Endodermal cell (in vitro differentiated cells): ENCODE data around the gene CRYBG3. TPM values are rescaled to one million over a fixed set of nuclear protein-coding genes. Genes with fewer than 3 reads are reported as not detected.

ENCODE experiments used
- DNase-seq: peaks from one replicate; pipeline ENCODE4 v3.0.0-alpha.2; 2017
- H3K27ac ChIP-seq: 2 replicates; pipeline ENCODE4 v1.5.1; 2013; ENCODE audit warnings: mild to moderate bottlenecking, low read depth, low read length, moderate library complexity
- H3K27me3 ChIP-seq: 2 replicates; pipeline ENCODE4 v1.6.1; 2013; ENCODE audit warnings: mild to moderate bottlenecking, low read length, moderate library complexity; ENCODE audit not compliant: insufficient read depth, control insufficient read depth, poor library complexity, severe bottlenecking
- H3K36me3 ChIP-seq: 2 replicates; pipeline ENCODE4 v1.7.0; 2013; ENCODE audit warnings: mild to moderate bottlenecking, low read length, moderate library complexity; ENCODE audit not compliant: control insufficient read depth, insufficient read depth
- H3K4me1 ChIP-seq: one replicate; pipeline ENCODE4 v1.7.0; 2013; ENCODE audit warnings: low read length; ENCODE audit not compliant: control insufficient read depth, insufficient read depth
- H3K4me3 ChIP-seq: 2 replicates; pipeline ENCODE4 v1.5.1; 2013; ENCODE audit warnings: mild to moderate bottlenecking, low read length, moderate library complexity
- H3K9ac ChIP-seq: 2 replicates; pipeline ENCODE4 v1.6.1; 2013; ENCODE audit warnings: mild to moderate bottlenecking, low read length, moderate library complexity; ENCODE audit not compliant: poor library complexity, severe bottlenecking; ENCODE audit errors: extremely low read depth
- H3K9me3 ChIP-seq: 2 replicates; pipeline ENCODE4 v1.6.1; 2013; ENCODE audit warnings: mild to moderate bottlenecking, low read length, moderate library complexity; ENCODE audit not compliant: control insufficient read depth
- H3K27ac Mint-ChIP-seq: 2 replicates; pipeline ENCODE4 v1.8.0; 2020; ENCODE audit warnings: mixed read lengths
- H3K27me3 Mint-ChIP-seq: 2 replicates; pipeline ENCODE4 v1.8.0; 2021; ENCODE audit warnings: mild to moderate bottlenecking, mixed read lengths; ENCODE audit not compliant: insufficient read depth
- H3K36me3 Mint-ChIP-seq: 2 replicates; pipeline ENCODE4 v1.8.0; 2020; ENCODE audit warnings: low read depth, mixed read lengths
- H3K4me1 Mint-ChIP-seq: 2 replicates; pipeline ENCODE4 v1.8.0; 2020; ENCODE audit warnings: mixed read lengths
- H3K4me3 Mint-ChIP-seq: 2 replicates; pipeline ENCODE4 v1.8.0; 2020; ENCODE audit warnings: mild to moderate bottlenecking, moderate library complexity, mixed read lengths
- H3K9me3 Mint-ChIP-seq: 2 replicates; pipeline ENCODE4 v1.8.0; 2020; ENCODE audit warnings: mild to moderate bottlenecking, mixed read lengths
- WGBS, 2 experiments: methylation state at CpG; one replicate each; pipeline versions ENCODE4 v1.1.5 to v1.1.7; 2013; ENCODE audit warnings: missing lambda C conversion rate in 2 of 2, mixed read lengths in 1 of 2; ENCODE audit not compliant: insufficient coverage in 1 of 2, insufficient read length in 1 of 2; 5-methylcytosine and 5-hydroxymethylcytosine counted together
- total RNA-seq, 2 donors: library from RNA; stranded (reverse); fragmentation: NEBNext Ultra II Directional in 1 of 2; extraction: Animal tissue kit (Norgen Biotek cat#: 25700) in 1 of 2; gene quantifications; 2 replicates in 1 of 2; 3 replicates in 1 of 2; pipeline ENCODE4 v1.2.1, GENCODE V29; 2021
- TF ChIP-seq, protein P1 (sequence below): fragments of 200-600 bp; sonication (generic); conservative IDR thresholded peaks from 2 replicates; pipeline ENCODE4 v1.5.0; 2021; ENCODE audit warnings: antibody characterized with exemption, mild to moderate bottlenecking

CRYBG3 gene
- total RNA-seq, 2 donors from 2014 or later: 9.7 to 10.8 TPM

DNA sequence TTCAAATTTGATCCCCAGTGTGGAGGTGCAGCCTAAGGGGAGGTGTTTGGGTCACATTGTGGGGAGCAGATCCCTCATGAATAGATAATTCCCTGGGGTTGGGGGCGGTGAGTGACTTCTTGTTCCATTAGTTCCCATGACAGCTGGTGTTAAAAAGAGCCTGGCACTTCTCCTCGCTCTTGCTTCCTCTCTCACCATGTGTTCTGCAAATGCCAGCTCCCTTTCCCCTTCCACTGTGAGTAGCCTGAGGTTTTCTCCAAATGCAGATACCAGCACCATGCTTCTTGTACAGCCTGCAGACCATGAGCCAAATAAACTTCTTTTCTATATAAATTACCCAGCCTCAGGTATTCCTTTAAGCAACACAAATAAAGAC is 127.3 kb downstream of the CRYBG3 start:
- Mint-ChIP-seq H3K27ac (no peak overlapping the region), H3K36me3 (peaks cover 21% of the 10 kb centered on the region)

DNA sequence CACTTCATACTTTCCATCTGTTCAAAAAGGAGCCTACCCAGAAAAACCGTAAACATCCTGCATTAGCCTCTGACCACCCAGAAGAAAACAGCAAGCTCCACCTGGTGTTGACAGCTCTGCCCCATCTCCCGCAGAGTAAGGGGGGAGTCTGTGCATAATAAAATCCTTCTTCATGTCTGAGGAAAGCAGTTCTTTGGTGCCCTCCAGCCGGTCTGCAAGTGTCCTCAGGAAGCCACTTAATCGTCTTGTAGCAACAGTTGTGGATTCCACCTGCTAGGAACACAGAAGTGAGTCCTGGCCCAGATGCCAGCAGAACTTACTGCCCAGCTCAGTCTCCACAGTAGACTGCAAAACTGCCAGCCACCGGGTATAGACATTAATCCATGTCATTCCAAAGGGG is 127.9 kb downstream of the CRYBG3 start:
- no peaks in the 10 kb centered on the region for H3K9me3 ChIP-seq
- H3K36me3 Mint-ChIP-seq: peaks cover 25% of the 10 kb centered on the region
- TF ChIP-seq, protein P1, sequence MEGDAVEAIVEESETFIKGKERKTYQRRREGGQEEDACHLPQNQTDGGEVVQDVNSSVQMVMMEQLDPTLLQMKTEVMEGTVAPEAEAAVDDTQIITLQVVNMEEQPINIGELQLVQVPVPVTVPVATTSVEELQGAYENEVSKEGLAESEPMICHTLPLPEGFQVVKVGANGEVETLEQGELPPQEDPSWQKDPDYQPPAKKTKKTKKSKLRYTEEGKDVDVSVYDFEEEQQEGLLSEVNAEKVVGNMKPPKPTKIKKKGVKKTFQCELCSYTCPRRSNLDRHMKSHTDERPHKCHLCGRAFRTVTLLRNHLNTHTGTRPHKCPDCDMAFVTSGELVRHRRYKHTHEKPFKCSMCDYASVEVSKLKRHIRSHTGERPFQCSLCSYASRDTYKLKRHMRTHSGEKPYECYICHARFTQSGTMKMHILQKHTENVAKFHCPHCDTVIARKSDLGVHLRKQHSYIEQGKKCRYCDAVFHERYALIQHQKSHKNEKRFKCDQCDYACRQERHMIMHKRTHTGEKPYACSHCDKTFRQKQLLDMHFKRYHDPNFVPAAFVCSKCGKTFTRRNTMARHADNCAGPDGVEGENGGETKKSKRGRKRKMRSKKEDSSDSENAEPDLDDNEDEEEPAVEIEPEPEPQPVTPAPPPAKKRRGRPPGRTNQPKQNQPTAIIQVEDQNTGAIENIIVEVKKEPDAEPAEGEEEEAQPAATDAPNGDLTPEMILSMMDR: no peak
- no peak overlapping the region for H3K27ac ChIP-seq
- H3K4me1 Mint-ChIP-seq: no peaks in the 10 kb centered on the region
- no peak for DNase-seq
- no peaks in the 10 kb centered on the region for H3K27me3 ChIP-seq
- no peak overlapping the region for H3K27ac Mint-ChIP-seq
- H3K4me3 Mint-ChIP-seq: no peak overlapping the region
- H3K9me3 Mint-ChIP-seq: no peaks in the 10 kb centered on the region
- no peak overlapping the region for H3K4me3 ChIP-seq
- 40 to 81% methylated on average over 2 to 5 of the region's 5 CpGs for WGBS, 2 experiments
- H3K36me3 ChIP-seq: peaks cover 10% of the 10 kb centered on the region
- H3K4me1 ChIP-seq: no peaks in the 10 kb centered on the region
- no peaks in the 10 kb centered on the region for H3K27me3 Mint-ChIP-seq
- no peak overlapping the region for H3K9ac ChIP-seq

More for the DNA sequence above, 127.3 kb downstream of the CRYBG3 start:
- no peak overlapping the region for H3K4me3 ChIP-seq
- no peaks in the 10 kb centered on the region for H3K4me1 Mint-ChIP-seq
- TF ChIP-seq, protein P1: no peak
- no peak overlapping the region for H3K27ac ChIP-seq
- DNase-seq: no peak
- H3K4me3 Mint-ChIP-seq: no peak overlapping the region
- no peaks in the 10 kb centered on the region for H3K9me3 ChIP-seq
- H3K27me3 ChIP-seq: no peaks in the 10 kb centered on the region
- no peaks in the 10 kb centered on the region for H3K27me3 Mint-ChIP-seq
- H3K4me1 ChIP-seq: no peaks in the 10 kb centered on the region
- H3K9me3 Mint-ChIP-seq: no peaks in the 10 kb centered on the region
- H3K9ac ChIP-seq: no peak overlapping the region
- 91 to 92% methylated on average over 2 of the region's 2 CpGs for WGBS, 2 experiments
- H3K36me3 ChIP-seq: peaks cover 12% of the 10 kb centered on the region

DNA sequence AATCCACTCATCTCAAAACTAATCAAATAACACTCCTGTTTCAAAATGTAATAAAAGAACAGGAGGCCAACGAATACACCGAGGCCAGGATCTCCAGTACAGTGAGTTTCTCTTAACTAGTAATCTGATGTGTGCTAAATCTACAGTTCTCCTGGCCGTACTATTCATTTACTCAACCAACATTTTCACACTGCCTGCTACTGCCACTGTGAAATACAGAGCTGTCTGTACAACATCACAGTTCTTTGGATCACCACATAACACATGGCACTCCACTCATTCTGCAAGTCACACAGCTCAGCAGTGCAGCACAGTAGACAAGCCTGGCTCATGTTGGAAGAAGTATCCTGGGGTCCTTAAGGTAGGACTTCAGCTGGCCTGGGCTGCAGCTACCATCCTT is 128.5 kb downstream of the CRYBG3 start:
- Mint-ChIP-seq H3K4me3 (no peak overlapping the region), H3K9me3 (no peaks in the 10 kb centered on the region), H3K27ac (no peak overlapping the region), H3K36me3 (peaks cover 25% of the 10 kb centered on the region), H3K4me1 (no peaks in the 10 kb centered on the region), H3K27me3 (no peaks in the 10 kb centered on the region)
- no peak overlapping the region for H3K9ac ChIP-seq
- WGBS, 2 experiments: 98 to 100% methylated on average over 1 to 3 of the region's 3 CpGs
- TF ChIP-seq, protein P1: no peak
- no peaks in the 10 kb centered on the region for H3K9me3 ChIP-seq
- peaks cover 4% of the 10 kb centered on the region for H3K36me3 ChIP-seq
- no peak overlapping the region for H3K27ac ChIP-seq
- no peak for DNase-seq
- no peaks in the 10 kb centered on the region for H3K27me3 ChIP-seq
- no peak overlapping the region for H3K4me3 ChIP-seq
- no peaks in the 10 kb centered on the region for H3K4me1 ChIP-seq
